Stomach (tissue), 9 donors: ENCODE data around the gene FARS2. TPM values are rescaled to one million over a fixed set of nuclear protein-coding genes. Genes with fewer than 3 reads are reported as not detected.

Experiments used
- DNase-seq, 2 donors: peaks; one replicate each; pipeline versions ENCODE4 v3.0.0 to v3.0.0-alpha.2; 2013 to 2019
- H3K27ac ChIP-seq, 5 donors: fragments of 200-600 bp in 4 of 5; sonication (generic) in 4 of 5; one replicate each; pipeline ENCODE4 v1.5.1; 2013 to 2019; ENCODE audit warnings: mild to moderate bottlenecking in 1 of 5, moderate library complexity in 1 of 5
- H3K27me3 ChIP-seq, 3 donors: fragments of 200-600 bp; sonication (generic); one replicate each; pipeline ENCODE4 v1.5.1; 2017 to 2019; ENCODE audit warnings: mixed run types in 1 of 3
- H3K36me3 ChIP-seq, 4 donors: fragments of 200-600 bp; sonication (generic); 1 replicate in 3 of 4; 2 replicates in 1 of 4; pipeline ENCODE4 v1.5.1; 2016 to 2019
- H3K4me1 ChIP-seq, 4 donors: fragments of 200-600 bp; sonication (generic); one replicate each; pipeline ENCODE4 v1.5.1; 2016 to 2019
- H3K4me3 ChIP-seq, 4 donors: fragments of 200-600 bp; sonication (generic) in 3 of 4; one replicate each; pipeline ENCODE4 v1.5.1; 2016 to 2019; ENCODE audit warnings: mild to moderate bottlenecking in 1 of 4
- H3K9me3 ChIP-seq, 4 donors: fragments of 200-600 bp; sonication (generic); one replicate each; pipeline ENCODE4 v1.5.1; 2016 to 2019
- CTCF ChIP-seq, 7 experiments: fragments of 450-650 bp in 4 of 7; fragments of 200-600 bp in 3 of 7; sonication (generic) in 3 of 7; IDR thresholded peaks; one replicate each; pipeline ENCODE4 v1.5.1; 2016 to 2019; ENCODE audit warnings: antibody characterized with exemption in 7 of 7, control low read depth in 2 of 7, mild to moderate bottlenecking in 1 of 7
- EP300 ChIP-seq: sonication (generic); formaldehyde crosslinking; IDR thresholded peaks from one replicate; pipeline ENCODE4 v1.6.1; 2017; ENCODE audit warnings: antibody characterized with exemption
- POLR2A ChIP-seq, 4 donors: fragments of 450-650 bp; IDR thresholded peaks; one replicate each; pipeline ENCODE4 v1.6.1; 2016; ENCODE audit warnings: antibody characterized with exemption in 4 of 4, control low read depth in 2 of 4, mild to moderate bottlenecking in 1 of 4, moderate library complexity in 1 of 4
- POLR2AphosphoS5 ChIP-seq, 3 donors: sonication (generic); formaldehyde crosslinking; IDR thresholded peaks; one replicate each; pipeline ENCODE4 v1.6.1; 2016; ENCODE audit warnings: antibody characterized with exemption in 3 of 3
- WGBS, 5 donors: extraction: QIAGEN DNeasy Blood & Tissue Kit in 3 of 5; methylation state at CpG; one replicate each; pipeline versions ENCODE4 v1.1.5 to v1.1.7; 2013 to 2018; 5-methylcytosine and 5-hydroxymethylcytosine counted together
- intact Hi-C: fragments of 100-400 bp; cut with DNase I; formaldehyde crosslinking; loops from one replicate; pipeline ENCODE4 v1.15.1; 2023; ENCODE audit warnings: low total_unique reads
- polyA plus RNA-seq, 3 donors: library from polyadenylated mRNA; stranded (reverse); fragments of 200-250 nt; gene quantifications; one replicate each; pipeline ENCODE4 v1.2.3, GENCODE V29; 2013
- total RNA-seq, 5 donors: library from RNA; depleted of rRNA; stranded (reverse); fragments of >200 nt; gene quantifications; one replicate each; pipeline versions ENCODE4 v1.1.0 to v1.2.3, GENCODE V29; 2014 to 2016
- donor health status: healthy with polysubstance abuse.
- donor health status: Bipolar disorder and iron deficiency.
- donor health status: healthy.

FARS2 gene
- total and polyA plus RNA-seq, 8 donors, result 3.8 to 47.8 (median 15.9) TPM

GRCh38 chr6:5411414-5411813, 150.1 kb downstream of the FARS2 start:
- DNase-seq, result no peak
- Histone ChIP-seq H3K27me3 (no peaks in the 10 kb centered on the region), H3K36me3 (peaks cover 0 to 6% (median 4%) of the 10 kb centered on the region in 4 donors), H3K27ac (no peak overlapping the region), H3K4me1 (no peaks in the 10 kb centered on the region), H3K9me3 (no peaks in the 10 kb centered on the region), H3K4me3 (no peak overlapping the region)
- intact Hi-C loops, result no loop called here
- TF ChIP-seq POLR2AphosphoS5 (IDR thresholded peaks at IDR 0.05) (no peak), CTCF (IDR thresholded peaks at IDR 0.05) (no peak), EP300 (no peak), POLR2A (IDR thresholded peaks at IDR 0.05) (no peak)

- no peak for TF ChIP-seq POLR2A (IDR thresholded peaks at IDR 0.05)
- TF ChIP-seq EP300, result no peak
- no peak for TF ChIP-seq POLR2AphosphoS5 (IDR thresholded peaks at IDR 0.05)
- no peak for TF ChIP-seq CTCF (IDR thresholded peaks at IDR 0.05)
- Histone ChIP-seq H3K9me3 (no peaks in the 10 kb centered on the region), H3K4me1 (no peaks in the 10 kb centered on the region), H3K27ac (no peak overlapping the region), H3K36me3 (peaks cover 0 to 6% (median 4%) of the 10 kb centered on the region in 4 donors), H3K4me3 (no peak overlapping the region), H3K27me3 (no peaks in the 10 kb centered on the region)
- WGBS, 5 donors, result 75 to 86% (median 81%) methylated on average over 3 to 5 of the region's 5 CpGs
- no peak for DNase-seq
- intact Hi-C loops, result no loop called here
Observed at GRCh38 chr6:5412017-5412416, 150.7 kb downstream of the FARS2 start.

- peaks cover 0 to 6% (median 4%) of the 10 kb centered on the region in 4 donors for H3K36me3 ChIP-seq
- intact Hi-C loops, result no loop called here
- TF ChIP-seq POLR2AphosphoS5 (IDR thresholded peaks at IDR 0.05) (no peak), EP300 (no peak), POLR2A (IDR thresholded peaks at IDR 0.05) (no peak), CTCF (IDR thresholded peaks at IDR 0.05) (no peak)
- H3K4me3 ChIP-seq, result no peak overlapping the region
- H3K27ac ChIP-seq, result no peak overlapping the region
- no peaks in the 10 kb centered on the region for H3K9me3 ChIP-seq
- WGBS, 5 donors, result 91 to 97% (median 97%) methylated on average over 7 of the region's 7 CpGs
- no peaks in the 10 kb centered on the region for H3K4me1 ChIP-seq
- H3K27me3 ChIP-seq, result no peaks in the 10 kb centered on the region
- DNase-seq, result no peak
Observed at GRCh38 chr6:5412663-5413062, 151.3 kb downstream of the FARS2 start.

GRCh38 chr6:5416250-5416649, 154.9 kb downstream of the FARS2 start:
- no peaks in the 10 kb centered on the region for H3K4me1 ChIP-seq
- H3K36me3 ChIP-seq, result peaks cover 0 to 4% (median 2%) of the 10 kb centered on the region in 4 donors
- 82 to 96% (median 95%) methylated on average over 4 of the region's 4 CpGs for WGBS, 5 donors
- no peaks in the 10 kb centered on the region for H3K27me3 ChIP-seq
- intact Hi-C loops, result no loop called here
- no peak overlapping the region for H3K4me3 ChIP-seq
- H3K27ac ChIP-seq, result no peak overlapping the region
- no peak for DNase-seq
- no peak for TF ChIP-seq CTCF (IDR thresholded peaks at IDR 0.05)
- TF ChIP-seq POLR2AphosphoS5 (IDR thresholded peaks at IDR 0.05), result no peak
- no peak for TF ChIP-seq POLR2A (IDR thresholded peaks at IDR 0.05)
- TF ChIP-seq EP300, result no peak
- no peaks in the 10 kb centered on the region for H3K9me3 ChIP-seq
